Keratinocyte (primary cell): ENCODE data around the gene PRDM11. TPM values are rescaled to one million over a fixed set of nuclear protein-coding genes. Genes with fewer than 3 reads are reported as not detected.
A peak's percentile ranks its signal among the peaks of the same experiment; 100 is the strongest.

Experiments used
- DNase-seq: peaks from one replicate; pipeline ENCODE4 v3.0.0-alpha.2; 2011; ENCODE audit warnings: low read depth, missing footprints, low spot score
- FAIRE-seq: peaks from 2 replicates; lab custom pipeline; 2011; peaks lifted over from hg19 to GRCh38; lab: Jason Lieb, UNC
- H2AFZ ChIP-seq: 2 replicates; pipeline ENCODE4 v1.6.0; 2012; ENCODE audit warnings: low read length, control low read depth, inconsistent platforms; ENCODE audit not compliant: control insufficient read depth
- H3K27ac ChIP-seq: 2 replicates; pipeline ENCODE4 v1.5.1; 2011; ENCODE audit warnings: low read length; ENCODE audit not compliant: control insufficient read depth, insufficient read depth
- H3K27me3 ChIP-seq: 3 replicates; pipeline ENCODE4 v1.6.0; 2011; ENCODE audit warnings: low read length; ENCODE audit not compliant: control insufficient read depth, insufficient read depth; ENCODE audit errors: extremely low read depth
- H3K36me3 ChIP-seq, 2 experiments: 2 replicates in 1 of 2; 3 replicates in 1 of 2; pipeline ENCODE4 v1.5.1; 2011; ENCODE audit warnings: low read length in 2 of 2, mild to moderate bottlenecking in 1 of 2; ENCODE audit not compliant: control insufficient read depth in 2 of 2, insufficient read depth in 2 of 2; ENCODE audit errors: extremely low read depth in 1 of 2
- H3K4me1 ChIP-seq: 3 replicates; pipeline ENCODE4 v1.5.1; 2011; ENCODE audit warnings: low read length; ENCODE audit not compliant: control insufficient read depth, insufficient read depth; ENCODE audit errors: extremely low read depth
- H3K4me2 ChIP-seq: 3 replicates; pipeline ENCODE4 v1.6.0; 2011; ENCODE audit warnings: low read depth, low read length; ENCODE audit not compliant: control insufficient read depth, insufficient read depth; ENCODE audit errors: extremely low read depth
- H3K4me3 ChIP-seq, 3 experiments: fragments of 200-600 bp in 1 of 3; sonication (generic) in 1 of 3; 2 replicates in 2 of 3; 3 replicates in 1 of 3; pipeline ENCODE4 v1.5.1; 2011 to 2016; ENCODE audit warnings: low read length in 3 of 3, mild to moderate bottlenecking in 3 of 3, control low read depth in 2 of 3, inconsistent platforms in 1 of 3, low read depth in 1 of 3, mixed read lengths in 1 of 3, mixed run types in 1 of 3, moderate library complexity in 1 of 3; ENCODE audit not compliant: control insufficient read depth in 2 of 3, insufficient read depth in 2 of 3; ENCODE audit errors: extremely low read depth in 1 of 3
- H3K79me2 ChIP-seq: 2 replicates; pipeline ENCODE4 v1.6.0; 2012; ENCODE audit warnings: low read length; ENCODE audit not compliant: control insufficient read depth, insufficient read depth
- H3K9ac ChIP-seq: 3 replicates; pipeline ENCODE4 v1.6.0; 2011; ENCODE audit warnings: low read length; ENCODE audit not compliant: control insufficient read depth, insufficient read depth; ENCODE audit errors: extremely low read depth
- H3K9me1 ChIP-seq: 3 replicates; pipeline ENCODE4 v1.6.0; 2011; ENCODE audit warnings: low read length; ENCODE audit not compliant: control insufficient read depth, insufficient read depth; ENCODE audit errors: extremely low read depth
- H3K9me3 ChIP-seq: 2 replicates; pipeline ENCODE4 v1.5.1; 2012; ENCODE audit warnings: low read depth, low read length; ENCODE audit not compliant: control insufficient read depth
- H4K20me1 ChIP-seq: 3 replicates; pipeline ENCODE4 v1.6.0; 2011; ENCODE audit warnings: low read length; ENCODE audit not compliant: control insufficient read depth, insufficient read depth; ENCODE audit errors: extremely low read depth
- CTCF ChIP-seq, 3 experiments: IDR thresholded peaks in 1 of 3; conservative IDR thresholded peaks in 1 of 3; optimal IDR thresholded peaks in 1 of 3; 2 replicates in 2 of 3; 3 replicates in 1 of 3; pipeline versions ENCODE3 to v1.5.1; 2011; ENCODE audit warnings: low read length in 3 of 3, mild to moderate bottlenecking in 3 of 3, moderate library complexity in 2 of 3, control low read depth in 1 of 3, inconsistent platforms in 1 of 3; ENCODE audit not compliant: insufficient read depth in 2 of 3; ENCODE audit errors: extremely low read depth in 1 of 3
- EZH2 ChIP-seq: IDR thresholded peaks from one replicate; pipeline ENCODE4 v1.6.1; 2012; ENCODE audit warnings: inconsistent platforms, mild to moderate bottlenecking, low read length, moderate library complexity
- dilution Hi-C: fragments of 300-500 bp; cut with MboI; formaldehyde crosslinking; loops from one replicate; pipeline ENCODE4 v1.7.0; 2020; ENCODE audit warnings: low sequenced_read_pairs; ENCODE audit not compliant: extremely low pct_ligation_motif_present
- polyA plus RNA-seq, 5 experiments: library from polyadenylated mRNA; depleted of rRNA in 3 of 5; stranded (reverse) in 3 of 5; stranded (forward) in 1 of 5; unstranded in 1 of 5; fragments of >200 nt; gene quantifications; 1 replicate in 1 of 5; 2 replicates in 3 of 5; 3 replicates in 1 of 5; pipeline versions ENCODE4 v1.2.1 to v1.2.3, GENCODE V29; 2011 to 2012; ENCODE audit warnings: missing spikeins in 2 of 5, low read depth in 1 of 5, low replicate concordance in 1 of 5

Gene PRDM11
- polyA plus RNA-seq, 1 donor (not counting 4 experiments of a cell fraction or from before 2014, with no cell fraction given), result 2.1 TPM

- dilution Hi-C loops, result no loop called here
- Histone ChIP-seq H3K27me3 (no peaks in the 10 kb centered on the region), H3K9me1 (no peaks in the 10 kb centered on the region), H4K20me1 (no peaks in the 10 kb centered on the region), H3K4me2 (no peak overlapping the region), H3K36me3 (no peaks in the 10 kb centered on the region), H2AFZ (no peak overlapping the region), H3K9me3 (no peaks in the 10 kb centered on the region), H3K4me1 (peaks cover 20% of the 10 kb centered on the region), H3K27ac (no peak overlapping the region), H3K79me2 (no peaks in the 10 kb centered on the region), H3K9ac (no peak overlapping the region), H3K4me3 (no peak overlapping the region)
- DNase-seq, result no peak
- FAIRE-seq, result no peak
- TF ChIP-seq EZH2, result no peak
- no peak for TF ChIP-seq CTCF (optimal IDR thresholded peaks at IDR 0.05 in 1 of 3, IDR thresholded peaks at IDR 0.05 in 1 of 3, conservative IDR thresholded peaks at IDR 0.05 in 1 of 3; ENCODE audit: extremely low read depth in 1 of 3, insufficient read depth in 2 of 3, low read length in 3 of 3)
Measured at GRCh38 chr11:45181889-45182550, 35.6 kb downstream of the PRDM11 start.

GRCh38 chr11:45182902-45183301 is 36.5 kb downstream of the PRDM11 start:
- no peaks in the 10 kb centered on the region for H3K9me1 ChIP-seq
- dilution Hi-C loops, result no loop called here
- FAIRE-seq (no peak), DNase-seq (no peak)
- no peaks in the 10 kb centered on the region for H3K79me2 ChIP-seq
- no peaks in the 10 kb centered on the region for H4K20me1 ChIP-seq
- no peak overlapping the region for H3K4me2 ChIP-seq
- H3K27ac ChIP-seq, result no peak overlapping the region
- no peaks in the 10 kb centered on the region for H3K36me3 ChIP-seq
- H3K4me1 ChIP-seq, result peaks cover 20% of the 10 kb centered on the region
- TF ChIP-seq CTCF (optimal IDR thresholded peaks at IDR 0.05 in 1 of 3, IDR thresholded peaks at IDR 0.05 in 1 of 3, conservative IDR thresholded peaks at IDR 0.05 in 1 of 3; ENCODE audit: extremely low read depth in 1 of 3, insufficient read depth in 2 of 3, low read length in 3 of 3) (peak; percentile 52 to 71 (median 57)), EZH2 (no peak)
- no peak overlapping the region for H2AFZ ChIP-seq
- no peak overlapping the region for H3K4me3 ChIP-seq
- no peaks in the 10 kb centered on the region for H3K9me3 ChIP-seq
- no peak overlapping the region for H3K9ac ChIP-seq
- H3K27me3 ChIP-seq, result no peaks in the 10 kb centered on the region
